ENCODE data around the gene OR1D5. TPM values are rescaled to one million over a fixed set of nuclear protein-coding genes. Genes with fewer than 3 reads are reported as not detected.

OR1D5 gene
- total and polyA plus RNA-seq, 2 of the 8 experiments (the other 6 are each of a cell fraction or from before 2014, with no cell fraction given) = not detected

DNA sequence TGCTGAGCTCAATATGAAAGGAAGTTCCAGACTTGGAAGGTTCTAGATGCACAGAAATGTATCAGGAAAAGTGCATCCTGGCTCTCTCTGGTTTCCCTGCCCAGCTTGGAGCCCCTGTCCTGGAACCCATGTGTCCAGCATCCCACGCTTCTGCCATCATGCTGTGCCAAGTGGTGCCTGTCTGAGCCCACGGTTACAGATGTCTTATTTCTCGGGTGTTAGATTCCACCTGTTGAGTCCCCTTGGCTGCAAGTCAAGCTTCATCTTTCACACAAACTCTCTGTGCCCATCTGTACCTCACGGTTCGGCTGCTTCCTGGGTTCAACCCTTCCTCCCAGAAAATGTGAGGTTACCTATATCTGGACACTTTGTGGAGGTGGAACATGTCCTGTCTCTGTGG lies 22.5 kb downstream of the OR1D5 start:
- H2BK120ac ChIP-seq (replicated peaks; ENCODE audit: low read depth, low read length) = no peak overlapping the region
- no peak for DNase-seq (ENCODE audit: low read depth in 1 of 2, low spot score in 2 of 2)
- H3K36me3 ChIP-seq (ENCODE audit: control insufficient read depth in 2 of 4, insufficient read depth in 4 of 4, low read length in 3 of 4) = no peaks in the 10 kb centered on the region
- H4K8ac ChIP-seq (ENCODE audit: extremely low read depth, insufficient read depth, low read length) = no peak overlapping the region
- POLR2A ChIA-PET (ENCODE audit: partially characterized antibody) = interaction anchor here (0.6 to 1.6 kb wide), 3 partner anchors 10 to 607 kb away, joined by 3 read pairs; no protein-coding TSS in a partner anchor
- H4K20me1 ChIP-seq (replicated peaks in 1 of 2; ENCODE audit: control insufficient read depth in 1 of 2, insufficient read depth in 2 of 2, low read length in 2 of 2) = peaks cover 0 to 2% of the 10 kb centered on the region in 2 experiments
- H4K91ac ChIP-seq (replicated peaks; ENCODE audit: insufficient read length, low read length) = no peak overlapping the region
- H2AFZ ChIP-seq (ENCODE audit: low read length) = no peak overlapping the region
- no peaks in the 10 kb centered on the region for H3K23me2 ChIP-seq (ENCODE audit: low read depth, low read length)
- no peak overlapping the region for H3K56ac ChIP-seq (replicated peaks; ENCODE audit: insufficient read length, low read depth, low read length)
- no peak overlapping the region for H3K14ac ChIP-seq (ENCODE audit: insufficient read length)
- H2BK20ac ChIP-seq (ENCODE audit: low read length) = no peak overlapping the region
- WGBS, 2 experiments (ENCODE audit: extremely low coverage in 1 of 2, insufficient coverage in 1 of 2, insufficient read length in 1 of 2, insufficient replicate concordance in 2 of 2, low coverage in 1 of 2, low lambda C conversion rate in 2 of 2, missing lambda C conversion rate in 1 of 2) = 96% methylated on average over 5 of the region's 5 CpGs; no CpG with 5 or more reads in 1 of the 2 experiments
- H3K4me3 ChIP-seq (ENCODE audit: extremely low read depth in 1 of 4, insufficient read depth in 2 of 4, low read depth in 3 of 4, low read length in 4 of 4) = no peak overlapping the region
- H3K27me3 ChIP-seq (replicated peaks in 1 of 4; ENCODE audit: control insufficient read depth in 3 of 4, extremely low read depth in 1 of 4, insufficient read depth in 3 of 4, low read length in 3 of 4) = no peaks in the 10 kb centered on the region
- FAIRE-seq = no peak
- CTCF ChIA-PET (ENCODE audit: partially characterized antibody) = interaction anchor here (0.6 to 1.7 kb wide), 5 partner anchors 8 to 493 kb away, joined by 3 to 5 read pairs (median 3); no protein-coding TSS in a partner anchor
- no peak overlapping the region for H2BK15ac ChIP-seq (ENCODE audit: low read length)
- H4K5ac ChIP-seq (ENCODE audit: insufficient read length, low read depth, low read length) = no peak overlapping the region
- no peaks in the 10 kb centered on the region for H3K79me2 ChIP-seq (ENCODE audit: control insufficient read depth in 1 of 2, insufficient read depth in 2 of 2, low read length in 2 of 2)
- no peak overlapping the region for H3K27ac ChIP-seq (ENCODE audit: low read depth, low read length)
- no peaks in the 10 kb centered on the region for H3K79me1 ChIP-seq (ENCODE audit: low read depth, low read length)
- no peak overlapping the region for H2AK5ac ChIP-seq (ENCODE audit: low read depth, low read length)
- no peak overlapping the region for H2BK5ac ChIP-seq (ENCODE audit: low read depth, low read length)
- H3K4me2 ChIP-seq (ENCODE audit: insufficient read depth in 1 of 2, low read depth in 2 of 2, low read length in 2 of 2) = no peak overlapping the region
- H3K4me1 ChIP-seq (replicated peaks in 1 of 4; ENCODE audit: control insufficient read depth in 3 of 4, insufficient read depth in 4 of 4, low read length in 3 of 4) = no peaks in the 10 kb centered on the region
- H3K9me3 ChIP-seq (ENCODE audit: insufficient read depth in 2 of 2, low read depth in 1 of 2, low read length in 1 of 2) = peaks cover 13 to 17% of the 10 kb centered on the region in 2 experiments
- no peak overlapping the region for H3K4ac ChIP-seq (replicated peaks; ENCODE audit: insufficient read length, low read depth, low read length)
- no peak overlapping the region for H3K9ac ChIP-seq (replicated peaks in 1 of 4; ENCODE audit: extremely low read depth in 1 of 4, low read depth in 3 of 4, low read length in 3 of 4)
- H2BK12ac ChIP-seq (ENCODE audit: low read depth, low read length) = no peak overlapping the region
- H3K18ac ChIP-seq (ENCODE audit: extremely low read depth, low read length) = no peak overlapping the region
- no peak overlapping the region for H3K23ac ChIP-seq (ENCODE audit: insufficient read length)
- TF ChIP-seq CTBP2 (IDR thresholded peaks at IDR 0.05; ENCODE audit: borderline replicate concordance, insufficient read depth, insufficient read length, low read length) (no peak), RAD21 (IDR thresholded peaks at IDR 0.05 in 1 of 2, conservative IDR thresholded peaks at IDR 0.05 in 1 of 2; ENCODE audit: low read depth in 2 of 2, low read length in 2 of 2) (no peak), POLR2A (IDR thresholded peaks at IDR 0.05; ENCODE audit: control extremely low read depth in 1 of 2, low read depth in 2 of 2, low read length in 2 of 2) (no peak), SIRT6 (IDR thresholded peaks at IDR 0.05; ENCODE audit: low read length) (no peak), GTF2F1 (IDR thresholded peaks at IDR 0.05; ENCODE audit: borderline replicate concordance, low read depth, low read length) (no peak), CREB1 (IDR thresholded peaks at IDR 0.05) (no peak), SP1 (IDR thresholded peaks at IDR 0.05; ENCODE audit: low read depth, low read length) (no peak), CBX5 (IDR thresholded peaks at IDR 0.05; ENCODE audit: low read depth, low read length) (no peak), RNF2 (IDR thresholded peaks at IDR 0.05; ENCODE audit: borderline replicate concordance, low read depth, low read length, missing control alignments, poor library complexity, severe bottlenecking) (no peak), SIX5 (IDR thresholded peaks at IDR 0.05; ENCODE audit: low read depth, low read length) (no peak), SP4 (IDR thresholded peaks at IDR 0.05; ENCODE audit: low read length) (no peak), MAFK (IDR thresholded peaks at IDR 0.05; ENCODE audit: low read depth, low read length) (no peak), TEAD4 (IDR thresholded peaks at IDR 0.05; ENCODE audit: low read depth, low read length) (no peak), ASH2L (IDR thresholded peaks at IDR 0.05; ENCODE audit: low read length) (no peak), BRCA1 (IDR thresholded peaks at IDR 0.05; ENCODE audit: low read depth, low read length) (no peak)
- TF ChIP-seq, protein P1, sequence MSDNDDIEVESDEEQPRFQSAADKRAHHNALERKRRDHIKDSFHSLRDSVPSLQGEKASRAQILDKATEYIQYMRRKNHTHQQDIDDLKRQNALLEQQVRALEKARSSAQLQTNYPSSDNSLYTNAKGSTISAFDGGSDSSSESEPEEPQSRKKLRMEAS (IDR thresholded peaks at IDR 0.05) = no peak
